Mucosa of gallbladder (tissue), 1 donor: Measurements from ENCODE around the gene PKP4. TPM values are rescaled to one million over a fixed set of nuclear protein-coding genes. Genes with fewer than 3 reads are reported as not detected.
"Not testable (repeated sequence)": the region's sequence is repeated elsewhere in the genome, so short reads cannot be mapped to it uniquely, and the experiment has no call there.

Experiments
- DNase-seq: peaks from one replicate; pipeline ENCODE4 v3.0.0-alpha.2; 2020; ENCODE audit warnings: low spot score
- total RNA-seq: library from RNA; stranded (reverse); gene quantifications from one replicate; pipeline ENCODE4 v1.2.1, GENCODE V29; 2021
- donor health status: DM: no; HTN: no; CAD: no.

The PKP4 gene
- total RNA-seq: 90.3 TPM

GRCh38 chr2:158456309-158457066 is at the start of gene PKP4, which contains the start of gene CCDC148:
Gene PKP4, plus strand, starts transcription at chr2:158456952. Its CDS starts 76,233 bp downstream, at chr2:158533185.
Gene CCDC148, minus strand, starts transcription at chr2:158456753. Its CDS starts 314 bp downstream, at chr2:158456439.
- DNase-seq: peak; percentile 91

GRCh38 chr2:158407031-158407430 is 49.7 kb upstream of the PKP4 start:
- no peak for DNase-seq

- no peak for DNase-seq
Measured at GRCh38 chr2:158410132-158410531, 46.6 kb upstream of the PKP4 start.

GRCh38 chr2:158411748-158412147 is 45.0 kb upstream of the PKP4 start:
- DNase-seq: no peak

GRCh38 chr2:158412206-158412605 is 44.5 kb upstream of the PKP4 start:
- no peak for DNase-seq

GRCh38 chr2:158413581-158413980 is 43.2 kb upstream of the PKP4 start:
- no peak for DNase-seq

GRCh38 chr2:158414538-158414937 is 42.2 kb upstream of the PKP4 start:
- no peak for DNase-seq

- DNase-seq: no peak
Measured at GRCh38 chr2:158432117-158432516, 24.6 kb upstream of the PKP4 start.

- not testable (repeated sequence) for DNase-seq
Measured at GRCh38 chr2:158433716-158434115, 23.0 kb upstream of the PKP4 start.

GRCh38 chr2:158439062-158439461 is 17.7 kb upstream of the PKP4 start:
- not testable (repeated sequence) for DNase-seq

GRCh38 chr2:158443606-158444005 is 13.1 kb upstream of the PKP4 start:
- no peak for DNase-seq

GRCh38 chr2:158457092-158457825 is 507 bp downstream of the PKP4 start:
- peak; percentile 55 for DNase-seq

GRCh38 chr2:158457826-158458616 is 1.3 kb downstream of the PKP4 start:
- DNase-seq: peak; percentile 90

- no peak for DNase-seq
Measured at GRCh38 chr2:158458617-158458920, 1.8 kb downstream of the PKP4 start.

GRCh38 chr2:158459161-158460003 is 2.6 kb downstream of the PKP4 start:
- DNase-seq: no peak

GRCh38 chr2:158460632-158461297 is 4.0 kb downstream of the PKP4 start:
- no peak for DNase-seq

GRCh38 chr2:158463496-158464095 is 6.8 kb downstream of the PKP4 start:
- no peak for DNase-seq

GRCh38 chr2:158464426-158465281 is 7.9 kb downstream of the PKP4 start:
- DNase-seq: no peak

- no peak for DNase-seq
Measured at GRCh38 chr2:158467248-158467647, 10.5 kb downstream of the PKP4 start.
